ENCODE data around the gene CDH22. TPM values are rescaled to one million over a fixed set of nuclear protein-coding genes. Genes with fewer than 3 reads are reported as not detected.

CDH22 gene
- total and polyA plus RNA-seq, 9 of the 15 experiments (the other 6 are each of a cell fraction or from before 2014, with no cell fraction given): 0.07 to 0.08 TPM; not detected in 7

DNA sequence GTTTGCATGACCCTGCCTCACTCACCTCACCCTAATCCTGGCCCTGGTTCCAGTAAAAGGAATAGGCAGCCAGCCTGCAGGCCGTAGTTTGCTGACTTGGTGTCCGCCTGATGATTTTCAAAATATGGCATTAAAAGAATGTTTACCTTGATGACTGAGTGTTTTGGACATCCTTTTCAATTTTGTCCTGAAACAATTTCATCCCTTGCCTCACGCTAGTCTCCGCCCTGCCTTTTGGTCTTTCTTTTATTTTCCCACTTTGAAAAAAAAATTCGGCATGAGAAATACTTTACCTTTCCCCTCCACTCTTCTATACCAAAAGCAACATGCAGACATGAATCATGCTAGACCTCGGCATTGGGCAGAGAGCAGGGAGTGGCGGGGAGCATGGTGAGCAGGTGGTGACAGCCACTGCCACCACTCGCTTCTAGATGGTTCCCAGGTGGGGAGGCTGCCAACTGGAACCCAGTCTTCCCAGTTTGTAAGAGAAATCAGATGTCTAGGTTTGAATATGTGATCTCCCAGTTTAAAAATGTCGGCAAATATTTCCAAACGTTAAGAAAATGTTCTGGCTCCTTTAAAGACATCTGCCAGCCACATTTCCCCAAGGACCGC lies 180.8 kb downstream of the CDH22 start:
- ChIA-PET POLR2A (no interaction called here), CTCF (ENCODE audit: low intra/inter-chr PET ratio) (interaction anchor here (0.6 kb wide), 1 partner anchor 219 kb away, joined by 6 read pairs; no protein-coding TSS in a partner anchor)
- ATAC-seq (no peak), FAIRE-seq (no peak), DNase-seq (ENCODE audit: extremely low read depth in 1 of 4, low spot score in 3 of 4) (no peak)
- Histone ChIP-seq H3K27ac (ENCODE audit: extremely low read depth, low read depth, low read length) (no peak overlapping the region), H3K9me1 (ENCODE audit: control insufficient read depth, insufficient read depth, low read length) (no peaks in the 10 kb centered on the region), H2AFZ (ENCODE audit: low read depth, low read length) (no peak overlapping the region), H4K20me1 (replicated peaks; ENCODE audit: control insufficient read depth, insufficient read depth, low read length) (peaks cover 10% of the 10 kb centered on the region), H3K36me3 (ENCODE audit: control insufficient read depth, insufficient read depth, low read length) (no peaks in the 10 kb centered on the region), H3K4me2 (ENCODE audit: insufficient read depth, low read length) (no peak overlapping the region), H3K79me2 (ENCODE audit: control insufficient read depth, insufficient read depth, low read length) (no peaks in the 10 kb centered on the region), H3K27me3 (ENCODE audit: control insufficient read depth in 2 of 2, insufficient read depth in 2 of 2, low read length in 2 of 2) (peaks cover 10 to 29% of the 10 kb centered on the region in 2 experiments; a peak in 3 of 5 replicates), H3K9ac (ENCODE audit: insufficient read depth in 1 of 2, low read depth in 2 of 2, low read length in 2 of 2) (no peak overlapping the region), H3K4me1 (replicated peaks in 1 of 2; ENCODE audit: control insufficient read depth in 2 of 2, insufficient read depth in 2 of 2, low read length in 2 of 2) (0 out of 5 replicates have a peak, but pooled peaks cover 0 to 7% of the 10 kb centered on the region in 2 experiments), H3K4me3 (no peak overlapping the region), H3K9me3 (replicated peaks; ENCODE audit: control insufficient read depth, insufficient read depth, low read depth, low read length) (no peaks in the 10 kb centered on the region)
- in situ Hi-C loops (cut with MboI): loop anchor here (25.0 kb wide), 1 partner anchor 185 kb away; the partner anchor contains the start of gene CDH22
- no TSS peak for BruUV-seq (replicated peaks)
- 4% methylated on average over 11 of the region's 11 CpGs for WGBS (ENCODE audit: insufficient coverage, low coverage, missing lambda C conversion rate)
- intact Hi-C loops (cut with micrococcal nuclease): no loop called here
- no peak for TF ChIP-seq KDM4B (IDR thresholded peaks at IDR 0.05; ENCODE audit: borderline replicate concordance in 2 of 2, low read depth in 1 of 2)
- no peak for TF ChIP-seq TSC22D4 (tag; IDR thresholded peaks at IDR 0.05)
- TF ChIP-seq, protein P1, sequence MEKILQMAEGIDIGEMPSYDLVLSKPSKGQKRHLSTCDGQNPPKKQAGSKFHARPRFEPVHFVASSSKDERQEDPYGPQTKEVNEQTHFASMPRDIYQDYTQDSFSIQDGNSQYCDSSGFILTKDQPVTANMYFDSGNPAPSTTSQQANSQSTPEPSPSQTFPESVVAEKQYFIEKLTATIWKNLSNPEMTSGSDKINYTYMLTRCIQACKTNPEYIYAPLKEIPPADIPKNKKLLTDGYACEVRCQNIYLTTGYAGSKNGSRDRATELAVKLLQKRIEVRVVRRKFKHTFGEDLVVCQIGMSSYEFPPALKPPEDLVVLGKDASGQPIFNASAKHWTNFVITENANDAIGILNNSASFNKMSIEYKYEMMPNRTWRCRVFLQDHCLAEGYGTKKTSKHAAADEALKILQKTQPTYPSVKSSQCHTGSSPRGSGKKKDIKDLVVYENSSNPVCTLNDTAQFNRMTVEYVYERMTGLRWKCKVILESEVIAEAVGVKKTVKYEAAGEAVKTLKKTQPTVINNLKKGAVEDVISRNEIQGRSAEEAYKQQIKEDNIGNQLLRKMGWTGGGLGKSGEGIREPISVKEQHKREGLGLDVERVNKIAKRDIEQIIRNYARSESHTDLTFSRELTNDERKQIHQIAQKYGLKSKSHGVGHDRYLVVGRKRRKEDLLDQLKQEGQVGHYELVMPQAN (IDR thresholded peaks at IDR 0.05; ENCODE audit: borderline replicate concordance): no peak
- TF ChIP-seq, protein P2, sequence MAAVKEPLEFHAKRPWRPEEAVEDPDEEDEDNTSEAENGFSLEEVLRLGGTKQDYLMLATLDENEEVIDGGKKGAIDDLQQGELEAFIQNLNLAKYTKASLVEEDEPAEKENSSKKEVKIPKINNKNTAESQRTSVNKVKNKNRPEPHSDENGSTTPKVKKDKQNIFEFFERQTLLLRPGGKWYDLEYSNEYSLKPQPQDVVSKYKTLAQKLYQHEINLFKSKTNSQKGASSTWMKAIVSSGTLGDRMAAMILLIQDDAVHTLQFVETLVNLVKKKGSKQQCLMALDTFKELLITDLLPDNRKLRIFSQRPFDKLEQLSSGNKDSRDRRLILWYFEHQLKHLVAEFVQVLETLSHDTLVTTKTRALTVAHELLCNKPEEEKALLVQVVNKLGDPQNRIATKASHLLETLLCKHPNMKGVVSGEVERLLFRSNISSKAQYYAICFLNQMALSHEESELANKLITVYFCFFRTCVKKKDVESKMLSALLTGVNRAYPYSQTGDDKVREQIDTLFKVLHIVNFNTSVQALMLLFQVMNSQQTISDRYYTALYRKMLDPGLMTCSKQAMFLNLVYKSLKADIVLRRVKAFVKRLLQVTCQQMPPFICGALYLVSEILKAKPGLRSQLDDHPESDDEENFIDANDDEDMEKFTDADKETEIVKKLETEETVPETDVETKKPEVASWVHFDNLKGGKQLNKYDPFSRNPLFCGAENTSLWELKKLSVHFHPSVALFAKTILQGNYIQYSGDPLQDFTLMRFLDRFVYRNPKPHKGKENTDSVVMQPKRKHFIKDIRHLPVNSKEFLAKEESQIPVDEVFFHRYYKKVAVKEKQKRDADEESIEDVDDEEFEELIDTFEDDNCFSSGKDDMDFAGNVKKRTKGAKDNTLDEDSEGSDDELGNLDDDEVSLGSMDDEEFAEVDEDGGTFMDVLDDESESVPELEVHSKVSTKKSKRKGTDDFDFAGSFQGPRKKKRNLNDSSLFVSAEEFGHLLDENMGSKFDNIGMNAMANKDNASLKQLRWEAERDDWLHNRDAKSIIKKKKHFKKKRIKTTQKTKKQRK (IDR thresholded peaks at IDR 0.05; ENCODE audit: borderline replicate concordance, low read depth, low read length): no peak
- no peak for TF ChIP-seq ZNF699 (CRISPR knock-in tag; IDR thresholded peaks at IDR 0.05; ENCODE audit: insufficient replicate concordance)
- no peak for TF ChIP-seq MIER1 (IDR thresholded peaks at IDR 0.05; ENCODE audit: low read depth)
- no peak for TF ChIP-seq KLF13 (tag; IDR thresholded peaks at IDR 0.05; ENCODE audit: borderline replicate concordance, low read depth)
- TF ChIP-seq, protein P3, sequence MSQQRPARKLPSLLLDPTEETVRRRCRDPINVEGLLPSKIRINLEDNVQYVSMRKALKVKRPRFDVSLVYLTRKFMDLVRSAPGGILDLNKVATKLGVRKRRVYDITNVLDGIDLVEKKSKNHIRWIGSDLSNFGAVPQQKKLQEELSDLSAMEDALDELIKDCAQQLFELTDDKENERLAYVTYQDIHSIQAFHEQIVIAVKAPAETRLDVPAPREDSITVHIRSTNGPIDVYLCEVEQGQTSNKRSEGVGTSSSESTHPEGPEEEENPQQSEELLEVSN (IDR thresholded peaks at IDR 0.05; ENCODE audit: borderline replicate concordance in 1 of 2, extremely low read depth in 1 of 2, insufficient read depth in 1 of 2, insufficient read length in 1 of 2, low read depth in 1 of 2, low read length in 1 of 2, poor library complexity in 1 of 2, severe bottlenecking in 1 of 2): no peak
- no peak for TF ChIP-seq ARID1B (IDR thresholded peaks at IDR 0.05)
- TF ChIP-seq TCF7 (IDR thresholded peaks at IDR 0.05; ENCODE audit: borderline replicate concordance): no peak
